VCaP (cell line): ENCODE measurements around the gene CNKSR1.
A peak's percentile ranks its signal among the peaks of the same experiment; 100 is the strongest.

Source experiments
- H3K27ac ChIP-seq: fragments of 450-650 bp; 2 replicates; pipeline ENCODE4 v1.5.1; 2017
- CTCF ChIP-seq: fragments of 450-650 bp; conservative IDR thresholded peaks from 2 replicates; pipeline ENCODE4 v1.5.1; 2017; ENCODE audit warnings: mild to moderate bottlenecking, moderate library complexity

The CNKSR1 gene

DNA sequence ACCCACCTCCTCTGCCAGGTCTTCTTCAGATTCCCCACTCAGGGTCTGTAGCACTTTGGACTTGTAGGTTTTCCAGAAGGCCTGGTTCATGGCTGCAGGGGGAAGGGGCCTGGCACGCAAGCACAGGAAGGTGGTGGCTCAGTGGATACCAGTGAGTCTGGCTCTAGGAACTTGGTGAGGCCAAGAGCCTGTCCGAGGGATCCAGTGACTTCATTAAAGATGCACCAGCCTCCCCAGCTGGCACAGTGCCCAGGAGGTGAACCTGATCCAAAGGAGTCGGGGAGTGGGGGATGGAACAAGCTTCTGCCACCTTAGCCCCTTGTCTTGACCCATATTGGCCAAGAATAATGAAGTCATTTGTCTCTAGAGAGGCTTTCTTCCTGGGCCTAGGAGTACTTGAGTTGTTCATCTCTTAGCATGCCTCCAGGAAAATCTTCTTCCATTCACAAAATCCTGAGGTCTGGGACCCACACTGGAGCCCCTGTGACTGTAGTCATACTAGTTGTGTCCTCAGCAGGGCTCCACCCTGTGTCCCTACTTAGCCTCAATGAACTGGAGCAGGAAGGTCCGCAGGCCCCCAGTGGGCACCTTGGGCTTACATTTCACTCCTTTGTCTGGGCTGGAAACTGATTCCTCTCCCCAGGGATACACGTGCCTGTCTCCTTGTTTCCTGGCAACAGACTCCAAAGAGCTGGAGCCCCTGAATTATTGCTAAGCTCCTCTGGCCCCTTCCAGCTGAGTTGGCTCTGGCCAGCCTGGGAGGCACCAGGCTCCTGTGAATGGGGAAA lies 8.7 kb upstream of the CNKSR1 start, which contains the start of gene C1orf232:
Gene C1orf232 (minus strand): TSS at position 554 of the 788 bp plus-strand sequence. CDS start 464 bp downstream, at position 90.
- no peak for TF ChIP-seq CTCF
- H3K27ac ChIP-seq, result peak within 1 kb of the TSS; percentile 82

DNA sequence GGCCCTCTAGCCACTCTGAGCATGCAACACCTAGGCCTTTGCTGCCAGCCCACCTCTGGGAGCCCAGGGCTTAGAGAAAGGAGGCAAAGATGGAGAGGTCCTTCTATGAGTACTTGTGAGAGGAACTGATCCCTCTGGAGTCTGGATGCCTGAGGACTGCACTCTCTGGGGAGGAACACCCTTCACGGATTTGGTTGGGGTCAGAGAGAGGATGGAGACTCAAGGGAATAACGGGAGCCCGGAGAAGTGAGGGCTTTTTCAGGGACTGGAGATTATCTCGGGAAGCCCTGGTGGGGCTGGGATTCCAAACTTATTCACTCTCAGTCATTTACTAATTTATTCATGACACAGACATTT lies 8.1 kb upstream of the CNKSR1 start:
- H3K27ac ChIP-seq, result peak overlapping the region; percentile 82

DNA sequence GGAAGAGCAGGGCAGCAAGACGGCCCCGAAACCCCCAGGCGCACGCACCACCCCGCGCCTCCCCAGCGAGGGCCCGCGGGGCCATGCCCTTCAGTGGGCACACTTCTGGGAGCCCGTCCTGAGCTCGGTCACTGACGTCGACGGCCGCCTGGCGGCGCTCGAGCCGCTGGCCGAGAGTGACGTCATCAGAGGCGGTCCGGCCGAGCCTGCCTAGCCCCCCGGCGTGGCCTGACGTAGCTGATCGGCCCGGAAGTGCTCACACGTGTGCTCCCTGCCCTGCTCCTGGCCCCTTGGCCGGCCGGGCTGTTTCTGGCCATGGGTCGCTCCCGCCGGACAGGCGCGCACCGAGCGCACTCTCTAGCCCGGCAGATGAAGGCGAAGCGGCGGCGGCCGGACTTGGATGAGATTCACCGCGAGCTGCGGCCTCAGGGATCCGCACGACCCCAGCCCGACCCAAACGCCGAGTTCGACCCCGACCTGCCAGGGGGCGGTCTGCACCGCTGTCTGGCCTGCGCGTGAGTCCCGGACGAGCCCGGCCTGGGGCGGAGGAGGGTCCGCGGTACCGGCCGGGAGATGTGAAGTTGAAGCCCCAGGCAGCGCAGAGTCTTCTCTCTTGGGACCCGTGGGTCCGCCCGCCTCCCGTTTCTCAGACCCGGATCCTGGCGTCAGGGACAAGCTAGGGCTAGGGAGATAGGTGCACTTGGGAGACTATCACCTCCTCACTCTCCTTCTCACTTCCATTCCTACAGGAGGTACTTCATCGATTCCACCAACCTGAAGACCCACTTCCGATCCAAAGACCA lies 7.4 kb upstream of the CNKSR1 start, which contains the start of gene ZNF593:
Gene ZNF593 (plus strand): TSS at position 240 of the 803 bp plus-strand sequence. CDS start 76 bp downstream, at position 316.
- H3K27ac ChIP-seq, result peak within 1 kb of the TSS; percentile 82

More for the DNA sequence above, 8.1 kb upstream of the CNKSR1 start:
- TF ChIP-seq CTCF, result no peak

DNA sequence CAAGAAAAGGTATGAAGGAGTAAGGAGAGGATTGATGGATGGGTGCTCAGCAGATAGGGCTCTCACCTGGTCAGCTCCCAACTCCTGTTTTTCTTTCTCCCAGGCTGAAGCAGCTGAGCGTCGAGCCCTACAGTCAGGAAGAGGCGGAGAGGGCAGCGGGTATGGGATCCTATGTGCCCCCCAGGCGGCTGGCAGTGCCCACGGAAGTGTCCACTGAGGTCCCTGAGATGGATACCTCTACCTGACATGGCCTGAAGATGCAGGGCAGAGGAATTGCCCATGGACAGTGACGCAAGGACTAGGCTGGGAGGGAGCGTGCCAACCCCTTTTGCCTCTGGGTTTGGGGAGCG lies 6.8 kb upstream of the CNKSR1 start:
- TF ChIP-seq CTCF, result no peak
- H3K27ac ChIP-seq, result peak overlapping the region; percentile 82

More for the DNA sequence above, 7.4 kb upstream of the CNKSR1 start, which contains the start of gene ZNF593:
- TF ChIP-seq CTCF, result peak; percentile 94

DNA sequence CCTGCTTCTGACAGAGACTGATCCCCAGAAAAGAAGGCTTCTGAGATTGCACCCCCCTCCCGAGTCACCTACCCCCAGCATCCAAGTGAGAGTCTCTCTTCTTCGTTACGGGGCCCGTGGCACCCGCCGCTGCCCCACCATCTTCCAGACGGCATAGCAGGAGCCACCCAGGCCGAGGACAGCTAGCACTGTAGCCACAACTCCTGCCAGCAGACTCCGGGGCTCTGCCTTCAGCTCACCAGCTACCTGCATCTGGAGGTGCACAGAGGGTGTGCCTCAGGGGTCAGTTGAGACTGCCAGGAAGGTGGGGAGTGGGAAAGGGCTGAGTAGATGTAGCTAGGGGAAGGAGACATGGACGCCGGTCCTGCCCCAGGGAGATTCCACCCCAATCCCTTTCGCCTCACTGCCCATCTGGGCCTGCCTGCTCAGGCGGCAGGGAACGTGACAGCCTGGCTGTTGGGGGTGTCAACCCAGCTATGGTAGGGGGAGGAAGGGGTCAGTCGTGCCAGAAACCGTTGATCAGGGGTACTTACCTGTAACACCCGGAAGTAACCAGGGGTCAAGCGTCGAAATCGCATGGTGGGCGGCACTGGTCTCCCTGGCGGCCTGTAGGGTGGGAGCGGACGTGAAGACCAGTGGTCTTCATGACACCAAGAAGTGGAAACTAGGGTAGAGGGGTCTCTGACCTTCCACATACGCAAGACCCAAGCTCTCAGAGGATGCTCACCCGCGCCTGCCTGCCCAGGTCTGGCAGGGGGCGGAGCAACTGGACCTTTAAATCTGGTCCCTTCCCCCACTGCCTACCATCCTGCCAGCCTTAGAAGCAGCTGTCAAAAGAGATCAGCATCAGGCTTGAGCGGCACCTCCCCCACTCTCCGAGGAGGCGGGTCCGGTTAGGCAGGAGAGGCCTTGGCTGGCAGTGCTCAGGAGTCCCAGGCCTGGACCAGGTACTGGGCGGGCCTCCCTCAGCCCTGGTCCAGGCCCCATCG lies 5.9 kb upstream of the CNKSR1 start, which contains the start of gene ZNF593OS:
Gene ZNF593OS (minus strand): TSS at position 749 of the 989 bp plus-strand sequence. CDS start 171 bp downstream, at position 578.
- H3K27ac ChIP-seq, result peak within 1 kb of the TSS; percentile 82; the same call in 1 of the 2 replicates
- TF ChIP-seq CTCF, result no peak

GRCh38 chr1:26175346-26175745 lies 1.9 kb upstream of the CNKSR1 start:
- no peak overlapping the region for H3K27ac ChIP-seq
- no peak for TF ChIP-seq CTCF
